HEK293 (cell line): Measurements from ENCODE around the gene EVI5.

Experiments used
- CTCF ChIA-PET: fragments of 350-600 bp; formaldehyde crosslinking; extraction: SDS; loops from one replicate; lab custom pipeline; 2021; ENCODE audit warnings: antibody characterized with exemption; lab: Yijun Ruan, JAX
- POLR2A ChIA-PET: fragments of 300-600 bp; formaldehyde crosslinking; extraction: SDS; loops from one replicate; lab custom pipeline; 2020; ENCODE audit warnings: antibody characterized with exemption, inconsistent platforms; lab: Yijun Ruan, JAX
- H3K27ac ChIP-seq: fragments of 200-500 bp; sonication (Bioruptor generic); 2 replicates; pipeline ENCODE4 v1.5.1; 2014; ENCODE audit warnings: low read depth, low read length, control low read depth, inconsistent platforms; ENCODE audit errors: extremely low read depth
- H3K36me3 ChIP-seq, 2 experiments: fragments of 200-500 bp in 1 of 2; sonication (Bioruptor generic) in 1 of 2; 1 replicate in 1 of 2; 2 replicates in 1 of 2; pipeline ENCODE4 v1.5.1; 2014 to 2017; ENCODE audit warnings: inconsistent platforms in 2 of 2, low read length in 2 of 2; ENCODE audit not compliant: control insufficient read depth in 2 of 2, insufficient read depth in 1 of 2
- H3K4me1 ChIP-seq: fragments of 200-500 bp; sonication (Bioruptor generic); 2 replicates; pipeline ENCODE4 v1.5.1; 2014; ENCODE audit warnings: mild to moderate bottlenecking, low read length, inconsistent platforms; ENCODE audit not compliant: control insufficient read depth, insufficient read depth
- H3K4me3 ChIP-seq: 2 replicates; pipeline ENCODE4 v1.5.1; 2011; ENCODE audit warnings: low read depth, mild to moderate bottlenecking, control low read depth, low read length, moderate library complexity
- H3K9me3 ChIP-seq: fragments of 200-500 bp; sonication (Bioruptor generic); 2 replicates; pipeline ENCODE4 v1.5.1; 2014; ENCODE audit warnings: low read depth, low read length, inconsistent platforms; ENCODE audit not compliant: control insufficient read depth, insufficient read depth
- GLI2 ChIP-seq: fragments of 450-650 bp; formaldehyde crosslinking; IDR thresholded peaks from 2 replicates; pipeline ENCODE4; 2017; ENCODE audit warnings: missing biosample characterization, missing genetic modification characterization, low read depth, borderline replicate concordance
- KLF10 ChIP-seq: fragments of 450-650 bp; IDR thresholded peaks from 2 replicates; pipeline ENCODE4 v1.5.1; 2018; ENCODE audit warnings: missing biosample characterization, mild to moderate bottlenecking, missing genetic modification characterization
- TRIM28 ChIP-seq: IDR thresholded peaks from 2 replicates; pipeline ENCODE4 v1.6.1; 2011; ENCODE audit warnings: low read length, control low read depth, borderline replicate concordance
- WT1 ChIP-seq: fragments of 450-650 bp; formaldehyde crosslinking; IDR thresholded peaks from 2 replicates; pipeline ENCODE4 v1.5.1; 2016; ENCODE audit warnings: missing biosample characterization, missing genetic modification characterization
- ZBTB17 ChIP-seq: fragments of 450-650 bp; formaldehyde crosslinking; IDR thresholded peaks from 2 replicates; pipeline ENCODE4 v1.5.1; 2016; ENCODE audit warnings: missing biosample characterization, missing genetic modification characterization
- ZBTB20 ChIP-seq: fragments of 450-650 bp; formaldehyde crosslinking; IDR thresholded peaks from 2 replicates; pipeline ENCODE4 v1.5.1; 2016; ENCODE audit warnings: missing biosample characterization, missing genetic modification characterization
- ZNF24 ChIP-seq: fragments of 450-650 bp; formaldehyde crosslinking; IDR thresholded peaks from 2 replicates; pipeline ENCODE4 v1.5.1; 2016; ENCODE audit warnings: missing biosample characterization, missing genetic modification characterization
- ZNF335 ChIP-seq: fragments of 450-650 bp; formaldehyde crosslinking; conservative IDR thresholded peaks from 2 replicates; pipeline ENCODE4 v1.5.1; 2016; ENCODE audit warnings: missing biosample characterization, missing genetic modification characterization
- ZNF37A ChIP-seq: fragments of 450-650 bp; IDR thresholded peaks from 2 replicates; pipeline ENCODE4 v1.5.1; 2018; ENCODE audit warnings: missing biosample characterization, missing genetic modification characterization
- ZNF629 ChIP-seq: fragments of 450-650 bp; formaldehyde crosslinking; IDR thresholded peaks from 2 replicates; pipeline ENCODE4 v1.5.1; 2017; ENCODE audit warnings: missing biosample characterization, missing genetic modification characterization
- ZNF677 ChIP-seq: fragments of 450-650 bp; IDR thresholded peaks from 2 replicates; pipeline ENCODE4 v1.5.0; 2018; ENCODE audit warnings: missing biosample characterization, mild to moderate bottlenecking, missing genetic modification characterization, moderate library complexity
- ZNF776 ChIP-seq: fragments of 450-650 bp; formaldehyde crosslinking; IDR thresholded peaks from 2 replicates; pipeline ENCODE4 v1.5.0; 2017; ENCODE audit warnings: missing biosample characterization, missing genetic modification characterization, borderline replicate concordance
- ZNF843 ChIP-seq: fragments of 450-650 bp; formaldehyde crosslinking; IDR thresholded peaks from 2 replicates; pipeline ENCODE4 v1.5.1; 2016; ENCODE audit warnings: missing biosample characterization, missing genetic modification characterization
- ZXDB ChIP-seq: fragments of 450-650 bp; formaldehyde crosslinking; IDR thresholded peaks from 2 replicates; pipeline ENCODE4 v1.5.1; 2016; ENCODE audit warnings: missing biosample characterization, missing genetic modification characterization
- TF ChIP-seq, protein P1 (sequence below): fragments of 450-650 bp; formaldehyde crosslinking; IDR thresholded peaks from 2 replicates; pipeline ENCODE4 v1.5.1; 2016; ENCODE audit warnings: missing biosample characterization, missing genetic modification characterization
- TF ChIP-seq, protein P2 (sequence below): fragments of 450-650 bp; formaldehyde crosslinking; IDR thresholded peaks from 2 replicates; pipeline ENCODE4 v1.5.1; 2017; ENCODE audit warnings: missing biosample characterization, missing genetic modification characterization
- TF ChIP-seq, protein P3 (sequence below): fragments of 450-650 bp; formaldehyde crosslinking; IDR thresholded peaks from 2 replicates; pipeline ENCODE4 v1.5.1; 2016; ENCODE audit warnings: missing biosample characterization, missing genetic modification characterization
- TF ChIP-seq, protein P4 (sequence below): fragments of 450-650 bp; formaldehyde crosslinking; IDR thresholded peaks from 2 replicates; pipeline ENCODE4 v1.5.1; 2016; ENCODE audit warnings: missing biosample characterization, missing genetic modification characterization, borderline replicate concordance
- TF ChIP-seq, protein P5 (sequence below): fragments of 450-650 bp; formaldehyde crosslinking; IDR thresholded peaks from 2 replicates; pipeline ENCODE4 v1.5.1; 2017; ENCODE audit warnings: missing biosample characterization, missing genetic modification characterization

EVI5 gene

DNA sequence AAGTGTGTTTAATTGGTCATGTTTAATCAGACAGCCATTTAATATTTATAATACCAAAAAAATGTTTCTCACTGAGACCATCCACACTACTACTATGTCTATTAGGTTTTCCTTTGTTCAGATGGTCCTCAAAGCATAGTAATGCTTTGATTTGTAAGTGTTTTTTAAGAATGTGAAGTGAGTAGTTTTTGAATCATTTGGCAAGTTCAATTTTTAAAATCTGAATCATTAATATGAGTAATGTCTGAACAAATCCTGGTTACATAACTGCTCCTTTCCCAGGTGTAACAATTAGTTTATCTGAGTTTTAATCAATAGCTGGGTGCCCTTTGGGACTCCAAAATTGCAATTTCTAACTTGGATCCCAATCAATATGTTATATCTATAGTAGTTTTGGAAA, 23.5 kb upstream of the EVI5 start (continued):
- no peak for TF ChIP-seq ZBTB20 (tag by site-specific recombination)
- TF ChIP-seq ZNF776 (tag by site-specific recombination) = no peak
- TF ChIP-seq ZNF37A (tag by site-specific recombination) = no peak
- TF ChIP-seq ZNF677 (tag by site-specific recombination) = no peak
- TF ChIP-seq, protein P1, sequence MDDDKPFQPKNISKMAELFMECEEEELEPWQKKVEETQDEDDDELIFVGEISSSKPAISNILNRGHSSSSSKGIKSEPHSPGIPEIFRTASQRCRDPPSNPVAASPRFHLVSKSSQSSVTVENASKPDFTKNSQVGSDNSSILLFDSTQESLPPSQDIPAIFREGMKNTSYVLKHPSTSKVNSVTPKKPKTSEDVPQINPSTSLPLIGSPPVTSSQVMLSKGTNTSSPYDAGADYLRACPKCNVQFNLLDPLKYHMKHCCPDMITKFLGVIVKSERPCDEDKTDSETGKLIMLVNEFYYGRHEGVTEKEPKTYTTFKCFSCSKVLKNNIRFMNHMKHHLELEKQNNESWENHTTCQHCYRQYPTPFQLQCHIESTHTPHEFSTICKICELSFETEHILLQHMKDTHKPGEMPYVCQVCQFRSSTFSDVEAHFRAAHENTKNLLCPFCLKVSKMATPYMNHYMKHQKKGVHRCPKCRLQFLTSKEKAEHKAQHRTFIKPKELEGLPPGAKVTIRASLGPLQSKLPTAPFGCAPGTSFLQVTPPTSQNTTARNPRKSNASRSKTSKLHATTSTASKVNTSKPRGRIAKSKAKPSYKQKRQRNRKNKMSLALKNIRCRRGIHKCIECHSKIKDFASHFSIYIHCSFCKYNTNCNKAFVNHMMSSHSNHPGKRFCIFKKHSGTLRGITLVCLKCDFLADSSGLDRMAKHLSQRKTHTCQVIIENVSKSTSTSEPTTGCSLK (tag by site-specific recombination) = no peak
- TF ChIP-seq, protein P2, sequence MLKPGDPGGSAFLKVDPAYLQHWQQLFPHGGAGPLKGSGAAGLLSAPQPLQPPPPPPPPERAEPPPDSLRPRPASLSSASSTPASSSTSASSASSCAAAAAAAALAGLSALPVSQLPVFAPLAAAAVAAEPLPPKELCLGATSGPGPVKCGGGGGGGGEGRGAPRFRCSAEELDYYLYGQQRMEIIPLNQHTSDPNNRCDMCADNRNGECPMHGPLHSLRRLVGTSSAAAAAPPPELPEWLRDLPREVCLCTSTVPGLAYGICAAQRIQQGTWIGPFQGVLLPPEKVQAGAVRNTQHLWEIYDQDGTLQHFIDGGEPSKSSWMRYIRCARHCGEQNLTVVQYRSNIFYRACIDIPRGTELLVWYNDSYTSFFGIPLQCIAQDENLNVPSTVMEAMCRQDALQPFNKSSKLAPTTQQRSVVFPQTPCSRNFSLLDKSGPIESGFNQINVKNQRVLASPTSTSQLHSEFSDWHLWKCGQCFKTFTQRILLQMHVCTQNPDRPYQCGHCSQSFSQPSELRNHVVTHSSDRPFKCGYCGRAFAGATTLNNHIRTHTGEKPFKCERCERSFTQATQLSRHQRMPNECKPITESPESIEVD (tag by site-specific recombination) = no peak

DNA sequence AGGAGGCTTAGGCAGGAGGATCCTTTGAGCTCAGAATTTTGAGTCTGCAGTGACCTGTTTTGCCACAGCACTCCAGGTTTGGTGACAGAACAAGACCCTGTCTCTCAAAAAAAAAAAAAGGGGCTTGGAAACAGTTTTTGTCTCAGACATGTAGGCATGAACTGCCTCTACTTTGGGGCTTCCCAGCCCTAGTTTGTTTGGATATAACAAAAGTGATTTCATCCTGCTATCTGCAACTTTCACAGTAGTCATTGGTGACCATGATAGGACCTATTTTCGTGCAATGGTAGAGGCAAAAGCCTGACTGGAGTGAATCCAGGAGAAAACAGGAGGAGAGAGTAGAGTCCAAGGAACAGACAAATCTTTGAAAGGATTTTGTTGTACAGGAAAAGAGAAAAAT, 20.3 kb upstream of the EVI5 start:
- H3K36me3 ChIP-seq = no peaks in the 10 kb centered on the region
- TF ChIP-seq ZNF335 (tag by site-specific recombination) (0 out of 2 replicates have a peak, but pooled peaks have one; percentile 8), ZNF677 (tag by site-specific recombination) (no peak)
- TF ChIP-seq, all 188 proteins: peak for 1
- Histone ChIP-seq H3K4me3 (no peak overlapping the region), H3K27ac (no peak overlapping the region), H3K9me3 (no peaks in the 10 kb centered on the region), H3K4me1 (no peaks in the 10 kb centered on the region)
- ChIA-PET POLR2A (interaction anchor here (1.1 kb wide), 2 partner anchors 21 to 26 kb away, joined by 8 to 16 read pairs; partner anchors contain the start of genes EVI5 and RPL5), CTCF (interaction anchor here (1.0 to 2.0 kb wide), 5 partner anchors 12 to 56 kb away, joined by 3 to 11 read pairs (median 6); partner anchors contain the start of gene RPL5)

DNA sequence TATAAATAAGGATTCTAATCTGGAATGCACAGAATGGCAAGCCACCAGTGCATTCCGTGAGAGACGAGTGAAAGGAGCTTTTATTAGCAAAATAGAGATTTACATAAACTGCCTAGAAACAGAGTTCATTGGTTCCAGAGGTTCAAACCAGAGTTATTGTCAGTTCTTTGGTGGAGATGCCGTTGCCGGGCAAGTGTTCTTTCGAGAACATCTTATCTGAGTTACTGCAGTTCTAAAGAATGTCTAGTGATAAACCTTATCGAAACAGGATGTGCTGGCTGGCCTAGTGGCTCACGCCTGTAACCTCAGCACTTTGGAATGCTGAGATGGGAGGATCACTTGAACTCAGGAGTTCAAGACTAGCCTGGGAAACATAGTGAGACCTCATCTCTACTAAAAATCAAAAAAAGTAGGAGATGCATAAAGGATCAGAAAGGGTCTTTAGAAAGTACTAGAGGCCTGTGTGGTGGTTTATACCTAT, 19.9 kb upstream of the EVI5 start:
- no peaks in the 10 kb centered on the region for H3K4me1 ChIP-seq
- H3K36me3 ChIP-seq = no peaks in the 10 kb centered on the region
- no peaks in the 10 kb centered on the region for H3K9me3 ChIP-seq
- CTCF ChIA-PET = interaction anchor here (1.0 to 2.0 kb wide), 5 partner anchors 12 to 56 kb away, joined by 3 to 11 read pairs (median 6); partner anchors contain the start of gene RPL5
- H3K27ac ChIP-seq = no peak overlapping the region
- POLR2A ChIA-PET = interaction anchor here (0.7 to 1.1 kb wide), 4 partner anchors 20 to 507 kb away, joined by 3 to 16 read pairs (median 6); partner anchors contain the start of genes EVI5 and RPL5
- H3K4me3 ChIP-seq = no peak overlapping the region
- TF ChIP-seq, protein P3, sequence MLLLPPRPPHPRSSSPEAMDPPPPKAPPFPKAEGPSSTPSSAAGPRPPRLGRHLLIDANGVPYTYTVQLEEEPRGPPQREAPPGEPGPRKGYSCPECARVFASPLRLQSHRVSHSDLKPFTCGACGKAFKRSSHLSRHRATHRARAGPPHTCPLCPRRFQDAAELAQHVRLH (tag by site-specific recombination) = peak; percentile 45; the same call in 1 of the 2 replicates
- peak; percentile 53 for TF ChIP-seq KLF10
- no peak for TF ChIP-seq GLI2 (tag by site-specific recombination)
- TF ChIP-seq, protein P4, sequence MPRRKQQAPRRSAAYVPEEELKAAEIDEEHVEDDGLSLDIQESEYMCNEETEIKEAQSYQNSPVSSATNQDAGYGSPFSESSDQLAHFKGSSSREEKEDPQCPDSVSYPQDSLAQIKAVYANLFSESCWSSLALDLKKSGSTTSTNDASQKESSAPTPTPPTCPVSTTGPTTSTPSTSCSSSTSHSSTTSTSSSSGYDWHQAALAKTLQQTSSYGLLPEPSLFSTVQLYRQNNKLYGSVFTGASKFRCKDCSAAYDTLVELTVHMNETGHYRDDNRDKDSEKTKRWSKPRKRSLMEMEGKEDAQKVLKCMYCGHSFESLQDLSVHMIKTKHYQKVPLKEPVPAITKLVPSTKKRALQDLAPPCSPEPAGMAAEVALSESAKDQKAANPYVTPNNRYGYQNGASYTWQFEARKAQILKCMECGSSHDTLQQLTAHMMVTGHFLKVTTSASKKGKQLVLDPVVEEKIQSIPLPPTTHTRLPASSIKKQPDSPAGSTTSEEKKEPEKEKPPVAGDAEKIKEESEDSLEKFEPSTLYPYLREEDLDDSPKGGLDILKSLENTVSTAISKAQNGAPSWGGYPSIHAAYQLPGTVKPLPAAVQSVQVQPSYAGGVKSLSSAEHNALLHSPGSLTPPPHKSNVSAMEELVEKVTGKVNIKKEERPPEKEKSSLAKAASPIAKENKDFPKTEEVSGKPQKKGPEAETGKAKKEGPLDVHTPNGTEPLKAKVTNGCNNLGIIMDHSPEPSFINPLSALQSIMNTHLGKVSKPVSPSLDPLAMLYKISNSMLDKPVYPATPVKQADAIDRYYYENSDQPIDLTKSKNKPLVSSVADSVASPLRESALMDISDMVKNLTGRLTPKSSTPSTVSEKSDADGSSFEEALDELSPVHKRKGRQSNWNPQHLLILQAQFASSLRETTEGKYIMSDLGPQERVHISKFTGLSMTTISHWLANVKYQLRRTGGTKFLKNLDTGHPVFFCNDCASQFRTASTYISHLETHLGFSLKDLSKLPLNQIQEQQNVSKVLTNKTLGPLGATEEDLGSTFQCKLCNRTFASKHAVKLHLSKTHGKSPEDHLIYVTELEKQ (tag by site-specific recombination) = peak; percentile 24; the same call in 1 of the 2 replicates
- TF ChIP-seq, protein P5, sequence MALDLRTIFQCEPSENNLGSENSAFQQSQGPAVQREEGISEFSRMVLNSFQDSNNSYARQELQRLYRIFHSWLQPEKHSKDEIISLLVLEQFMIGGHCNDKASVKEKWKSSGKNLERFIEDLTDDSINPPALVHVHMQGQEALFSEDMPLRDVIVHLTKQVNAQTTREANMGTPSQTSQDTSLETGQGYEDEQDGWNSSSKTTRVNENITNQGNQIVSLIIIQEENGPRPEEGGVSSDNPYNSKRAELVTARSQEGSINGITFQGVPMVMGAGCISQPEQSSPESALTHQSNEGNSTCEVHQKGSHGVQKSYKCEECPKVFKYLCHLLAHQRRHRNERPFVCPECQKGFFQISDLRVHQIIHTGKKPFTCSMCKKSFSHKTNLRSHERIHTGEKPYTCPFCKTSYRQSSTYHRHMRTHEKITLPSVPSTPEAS (tag by site-specific recombination) = no peak
- TF ChIP-seq ZNF629 = peak; percentile 81
- TF ChIP-seq WT1 = peak; percentile 44; the same call in 1 of the 2 replicates
- TF ChIP-seq ZNF24 (tag by site-specific recombination) = peak; percentile 55; the same call in 1 of the 2 replicates
- TF ChIP-seq ZBTB17 (tag by site-specific recombination) = peak; percentile 75
- TF ChIP-seq TRIM28 = peak; percentile 61; the same call in 1 of the 2 replicates
- TF ChIP-seq ZXDB (tag by site-specific recombination) = peak; percentile 76
- TF ChIP-seq ZNF843 (tag by site-specific recombination) = peak; percentile 33; the same call in 1 of the 2 replicates
